ENCODE measurements around the gene DNAH11.
"Not testable (repeated sequence)": the region's sequence is repeated elsewhere in the genome, so short reads cannot be mapped to it uniquely, and the experiment has no call there.

DNAH11 gene, protein sequence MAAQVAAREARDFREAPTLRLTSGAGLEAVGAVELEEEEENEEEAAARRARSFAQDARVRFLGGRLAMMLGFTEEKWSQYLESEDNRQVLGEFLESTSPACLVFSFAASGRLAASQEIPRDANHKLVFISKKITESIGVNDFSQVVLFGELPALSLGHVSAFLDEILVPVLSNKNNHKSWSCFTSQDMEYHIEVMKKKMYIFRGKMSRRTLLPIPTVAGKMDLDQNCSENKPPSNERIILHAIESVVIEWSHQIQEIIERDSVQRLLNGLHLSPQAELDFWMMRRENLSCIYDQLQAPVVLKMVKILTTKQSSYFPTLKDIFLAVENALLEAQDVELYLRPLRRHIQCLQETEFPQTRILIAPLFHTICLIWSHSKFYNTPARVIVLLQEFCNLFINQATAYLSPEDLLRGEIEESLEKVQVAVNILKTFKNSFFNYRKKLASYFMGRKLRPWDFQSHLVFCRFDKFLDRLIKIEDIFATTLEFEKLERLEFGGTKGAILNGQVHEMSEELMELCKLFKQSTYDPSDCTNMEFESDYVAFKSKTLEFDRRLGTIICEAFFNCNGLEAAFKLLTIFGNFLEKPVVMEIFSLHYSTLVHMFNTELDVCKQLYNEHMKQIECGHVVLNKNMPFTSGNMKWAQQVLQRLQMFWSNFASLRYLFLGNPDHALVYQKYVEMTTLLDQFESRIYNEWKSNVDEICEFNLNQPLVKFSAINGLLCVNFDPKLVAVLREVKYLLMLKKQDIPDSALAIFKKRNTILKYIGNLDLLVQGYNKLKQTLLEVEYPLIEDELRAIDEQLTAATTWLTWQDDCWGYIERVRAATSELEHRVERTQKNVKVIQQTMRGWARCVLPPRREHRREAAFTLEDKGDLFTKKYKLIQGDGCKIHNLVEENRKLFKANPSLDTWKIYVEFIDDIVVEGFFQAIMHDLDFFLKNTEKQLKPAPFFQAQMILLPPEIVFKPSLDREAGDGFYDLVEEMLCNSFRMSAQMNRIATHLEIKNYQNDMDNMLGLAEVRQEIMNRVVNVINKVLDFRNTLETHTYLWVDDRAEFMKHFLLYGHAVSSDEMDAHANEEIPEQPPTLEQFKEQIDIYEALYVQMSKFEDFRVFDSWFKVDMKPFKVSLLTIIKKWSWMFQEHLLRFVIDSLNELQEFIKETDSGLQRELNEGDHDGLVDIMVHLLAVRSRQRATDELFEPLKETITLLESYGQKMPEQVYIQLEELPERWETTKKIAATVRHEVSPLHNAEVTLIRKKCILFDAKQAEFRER (N-terminal part only)

GRCh38 chr7:21542891-21543527 lies at the start of gene DNAH11:
Gene DNAH11 (plus strand): TSS chr7:21543039. CDS start chr7:21543246, 207 bp downstream.
- DNase-seq = no peak

DNA sequence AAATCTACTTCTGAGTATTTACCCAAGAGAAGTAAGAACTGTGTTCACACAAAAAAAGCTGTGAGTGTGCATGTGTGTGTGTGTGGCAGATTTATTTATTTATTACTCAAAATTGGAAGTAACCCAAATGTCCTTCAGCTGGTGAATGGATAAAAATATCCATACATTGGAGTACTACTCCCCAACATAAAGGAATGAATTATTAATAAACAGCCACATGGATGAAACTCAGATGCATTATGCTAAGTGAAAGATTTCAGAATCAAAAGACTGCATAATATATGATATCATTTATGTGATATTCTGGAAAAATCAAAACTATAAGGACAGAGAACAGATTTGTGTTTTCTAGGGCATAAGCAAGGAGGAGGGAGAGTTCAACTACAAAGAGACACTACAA lies 47.1 kb upstream of the DNAH11 start:
- no peak for DNase-seq

DNA sequence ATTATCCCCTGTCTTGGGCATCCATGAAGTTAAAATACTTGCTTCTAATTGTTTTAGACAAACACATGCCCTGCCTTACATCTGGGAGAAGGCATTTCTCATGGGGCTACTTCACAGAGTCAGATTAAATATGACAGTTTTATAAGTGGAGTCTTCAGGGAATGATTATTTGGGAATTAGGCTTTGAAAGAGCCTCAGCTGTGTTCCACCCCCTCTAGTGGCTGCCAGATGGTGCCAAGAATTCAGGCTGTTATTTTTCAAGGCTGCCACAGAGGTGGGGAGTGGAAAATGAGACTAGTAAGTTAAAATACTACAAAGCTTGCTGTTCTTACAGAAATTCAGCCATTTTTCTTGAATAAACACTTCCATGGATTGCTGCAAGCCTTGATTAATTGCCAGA lies 45.8 kb upstream of the DNAH11 start:
- no peak for DNase-seq

GRCh38 chr7:21500117-21500832 lies 42.6 kb upstream of the DNAH11 start:
- no peak for DNase-seq

GRCh38 chr7:21504021-21504420 lies 38.8 kb upstream of the DNAH11 start:
- no peak for DNase-seq

- DNase-seq = peak; percentile 22 to 36
Observed at GRCh38 chr7:21507627-21508343, 35.1 kb upstream of the DNAH11 start.

GRCh38 chr7:21508538-21508937 lies 34.3 kb upstream of the DNAH11 start:
- DNase-seq = no peak

GRCh38 chr7:21514062-21514461 lies 28.8 kb upstream of the DNAH11 start:
- no peak for DNase-seq

GRCh38 chr7:21524680-21525079 lies 18.2 kb upstream of the DNAH11 start:
- no peak for DNase-seq

- DNase-seq = peak in 1 of 2 donors; percentile 33
Observed at GRCh38 chr7:21526007-21526406, 16.8 kb upstream of the DNAH11 start.

GRCh38 chr7:21526448-21526847 lies 16.4 kb upstream of the DNAH11 start:
- no peak for DNase-seq

DNA sequence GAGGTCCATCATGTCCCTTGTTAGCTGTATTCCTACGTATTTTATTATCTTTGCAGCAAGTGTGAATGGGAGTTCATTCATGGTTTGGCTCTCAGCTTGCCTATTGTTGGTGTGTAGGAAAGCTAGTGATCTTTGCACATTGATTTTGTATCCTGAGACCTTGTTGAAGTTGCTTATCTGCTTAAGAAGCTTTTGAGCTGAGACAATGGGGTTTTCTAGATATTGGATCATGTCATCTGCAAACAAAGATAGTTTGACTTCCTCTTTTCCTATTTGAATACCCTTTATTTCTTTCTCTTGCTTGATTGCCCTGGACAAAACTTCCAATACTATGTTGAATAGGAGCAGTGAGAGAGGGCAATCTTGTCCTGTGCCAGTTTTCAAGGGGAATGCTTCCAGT lies 10.4 kb upstream of the DNAH11 start:
- DNase-seq = not testable (repeated sequence)

GRCh38 chr7:21533646-21534045 lies 9.2 kb upstream of the DNAH11 start:
- not testable (repeated sequence) for DNase-seq

GRCh38 chr7:21536445-21537118 lies 6.3 kb upstream of the DNAH11 start:
- not testable (repeated sequence) for DNase-seq

- no peak for DNase-seq
Observed at GRCh38 chr7:21538936-21539495, 3.8 kb upstream of the DNAH11 start.

GRCh38 chr7:21543528-21544302 lies 876 bp downstream of the DNAH11 start:
- no peak for DNase-seq

DNA sequence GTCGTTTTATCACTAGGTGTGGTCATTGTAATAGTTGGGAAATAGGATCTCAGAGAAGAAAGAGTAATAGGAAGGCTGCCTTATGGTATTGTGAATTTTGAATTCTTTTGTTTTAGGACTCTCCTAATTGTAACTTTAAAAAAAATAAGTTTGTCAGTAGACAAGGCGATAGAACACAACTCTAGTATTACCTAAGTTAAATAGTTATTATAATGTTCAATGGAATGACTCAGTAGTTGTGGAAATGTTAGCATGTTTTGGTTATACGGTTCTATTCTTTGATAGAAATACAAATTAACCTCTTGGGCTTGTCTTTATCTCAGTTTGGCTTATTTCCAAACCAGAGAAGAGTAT lies 1.4 kb downstream of the DNAH11 start:
- no peak for DNase-seq

DNA sequence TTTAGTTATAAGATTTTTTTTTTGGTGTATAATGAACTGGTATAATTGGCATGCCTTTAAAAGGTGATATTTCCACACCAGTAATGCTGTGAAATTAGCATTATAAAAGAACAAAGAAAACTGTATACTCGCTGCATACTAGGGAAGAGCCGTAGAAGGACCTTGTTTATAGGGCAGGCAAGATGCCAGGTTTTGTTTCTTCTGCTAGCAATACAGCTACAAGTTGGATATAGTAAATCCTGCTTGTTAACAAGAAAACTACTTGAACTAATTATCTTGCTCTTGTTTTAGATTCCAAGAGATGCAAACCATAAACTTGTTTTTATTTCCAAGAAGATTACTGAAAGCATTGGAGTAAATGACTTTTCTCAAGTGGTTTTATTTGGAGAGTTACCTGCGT lies 1.9 kb downstream of the DNAH11 start:
- no peak for DNase-seq

DNA sequence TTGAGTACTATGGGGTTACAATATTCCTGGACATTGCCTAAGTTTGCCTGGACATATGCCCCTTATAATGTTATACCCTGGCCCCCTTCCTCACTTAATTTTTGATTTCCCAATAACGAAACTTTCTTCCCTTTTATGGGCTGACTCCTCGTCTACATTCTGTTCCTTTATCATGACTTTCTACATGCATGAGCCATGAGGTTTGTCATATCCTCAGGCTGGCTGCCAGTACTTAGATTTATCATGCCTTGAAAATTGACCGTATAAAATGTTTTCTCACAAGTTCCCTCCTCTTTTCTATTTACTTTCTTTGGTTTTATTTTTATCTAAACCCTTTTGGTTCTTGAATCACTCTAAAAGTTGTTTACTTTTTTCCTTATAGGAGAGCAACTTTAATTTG lies 4.7 kb downstream of the DNAH11 start:
- no peak for DNase-seq

GRCh38 chr7:21548491-21548890 lies 5.7 kb downstream of the DNAH11 start:
- DNase-seq = no peak

All from CD4-positive, alpha-beta T cell treated with Interleukin-1 beta for 1 hour (primary cell).